HG03103 (cell line): ENCODE data around the gene IL1RAPL1.
"Not testable (repeated sequence)": the region's sequence is repeated elsewhere in the genome, so short reads cannot be mapped to it uniquely, and the experiment has no call there.

Experiments used
- ATAC-seq: cut with Tn5 transposase; IDR thresholded peaks from one replicate; pipeline ENCODE4 v1.9.1; 2021; ENCODE audit warnings: low read depth; ENCODE audit not compliant: unreplicated experiment

Gene IL1RAPL1

GRCh38 chrX:29071525-29072320 is 484.5 kb downstream of the IL1RAPL1 start:
- ATAC-seq: no peak

- ATAC-seq: no peak
These were observed 495.3 kb downstream of the IL1RAPL1 start for GRCh38 chrX:29082558-29082957.

GRCh38 chrX:29083823-29084222 is 496.6 kb downstream of the IL1RAPL1 start:
- no peak for ATAC-seq

GRCh38 chrX:29090811-29091210 is 503.6 kb downstream of the IL1RAPL1 start:
- no peak for ATAC-seq

DNA sequence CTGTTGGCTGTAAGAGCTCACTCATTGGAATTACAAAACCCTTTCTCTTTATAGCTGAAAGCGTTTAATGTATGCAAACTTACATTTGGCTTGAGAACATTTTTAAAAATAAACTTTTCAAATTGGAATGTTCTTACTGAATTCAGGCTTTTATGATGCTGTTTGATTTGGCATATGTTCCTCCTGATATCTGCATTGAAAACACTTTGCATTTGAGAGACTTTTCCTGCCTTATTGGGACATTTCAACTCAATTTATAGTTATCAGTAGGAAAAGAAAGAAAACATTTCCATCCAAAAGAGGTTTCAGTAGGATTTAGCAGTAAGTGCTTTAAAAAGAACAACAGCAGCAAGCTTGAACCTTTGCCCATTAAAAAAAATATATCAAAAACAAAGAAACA is 520.0 kb downstream of the IL1RAPL1 start:
- no peak for ATAC-seq

- no peak for ATAC-seq
These were observed 522.8 kb downstream of the IL1RAPL1 start for GRCh38 chrX:29110041-29110440.

GRCh38 chrX:29113221-29113620 is 526.0 kb downstream of the IL1RAPL1 start:
- ATAC-seq: no peak

- ATAC-seq: not testable (repeated sequence)
These were observed 535.6 kb downstream of the IL1RAPL1 start for GRCh38 chrX:29122817-29123216.

- no peak for ATAC-seq
These were observed 543.7 kb downstream of the IL1RAPL1 start for GRCh38 chrX:29130905-29131304.

- no peak for ATAC-seq
These were observed 549.7 kb downstream of the IL1RAPL1 start for GRCh38 chrX:29136904-29137303.

DNA sequence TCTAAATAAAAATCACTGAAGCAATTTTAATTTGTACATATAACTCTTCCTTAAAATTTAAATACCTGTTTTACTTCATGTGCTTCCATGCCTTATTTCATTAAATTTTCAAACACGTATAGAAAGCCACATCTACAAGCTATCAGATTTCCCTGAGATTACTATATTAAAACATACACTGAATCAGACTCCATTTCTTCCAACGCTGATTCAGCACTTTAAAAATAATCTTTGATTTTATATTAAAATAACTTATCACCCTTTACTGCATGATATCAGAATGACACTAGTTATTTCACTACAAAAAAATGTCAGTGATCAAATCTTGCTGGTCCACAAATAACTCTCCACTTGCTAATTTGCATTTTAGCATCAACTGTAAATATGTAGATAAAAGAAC is 550.8 kb downstream of the IL1RAPL1 start:
- ATAC-seq: no peak

- ATAC-seq: no peak
These were observed 556.1 kb downstream of the IL1RAPL1 start for GRCh38 chrX:29143356-29143755.

GRCh38 chrX:29143756-29144155 is 556.5 kb downstream of the IL1RAPL1 start:
- no peak for ATAC-seq

- no peak for ATAC-seq
These were observed 558.1 kb downstream of the IL1RAPL1 start for GRCh38 chrX:29145316-29145715.

DNA sequence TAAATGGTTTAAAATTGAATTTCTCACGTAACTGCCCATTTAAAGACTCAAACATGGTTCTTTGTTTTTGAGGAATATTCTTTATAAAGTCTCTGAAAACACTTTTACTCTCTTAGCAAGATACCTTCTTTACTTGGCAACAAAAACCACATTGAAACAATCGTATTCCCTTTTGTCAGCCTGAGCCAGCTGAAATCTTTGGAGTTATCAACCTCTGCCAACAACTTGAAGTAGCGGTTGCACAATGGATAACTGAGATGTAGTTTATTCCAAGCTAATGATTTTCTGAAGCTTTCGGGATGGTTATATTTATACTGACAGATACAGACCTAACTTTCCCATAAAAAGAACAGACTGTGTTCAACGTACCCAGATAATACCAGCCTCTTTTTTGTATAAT is 561.3 kb downstream of the IL1RAPL1 start:
- ATAC-seq: no peak

DNA sequence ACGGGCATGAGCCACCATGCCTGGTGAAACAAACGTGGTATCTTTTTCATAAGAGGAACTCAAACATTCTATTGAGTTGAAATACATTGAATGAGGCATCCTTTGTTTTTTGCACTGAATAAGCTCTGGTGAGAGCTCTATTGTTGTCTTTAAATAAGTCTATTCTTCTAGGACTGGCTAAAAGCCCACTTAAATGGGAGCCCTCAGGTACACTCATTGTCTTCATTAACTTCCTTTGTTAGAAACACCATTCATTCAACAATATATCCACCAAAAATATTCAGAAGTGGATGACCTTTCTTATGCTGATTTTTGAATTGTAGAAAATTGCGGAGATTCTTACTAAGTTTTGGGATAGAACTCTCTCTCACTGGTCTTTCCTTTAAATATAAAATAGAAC is 568.0 kb downstream of the IL1RAPL1 start:
- no peak for ATAC-seq

DNA sequence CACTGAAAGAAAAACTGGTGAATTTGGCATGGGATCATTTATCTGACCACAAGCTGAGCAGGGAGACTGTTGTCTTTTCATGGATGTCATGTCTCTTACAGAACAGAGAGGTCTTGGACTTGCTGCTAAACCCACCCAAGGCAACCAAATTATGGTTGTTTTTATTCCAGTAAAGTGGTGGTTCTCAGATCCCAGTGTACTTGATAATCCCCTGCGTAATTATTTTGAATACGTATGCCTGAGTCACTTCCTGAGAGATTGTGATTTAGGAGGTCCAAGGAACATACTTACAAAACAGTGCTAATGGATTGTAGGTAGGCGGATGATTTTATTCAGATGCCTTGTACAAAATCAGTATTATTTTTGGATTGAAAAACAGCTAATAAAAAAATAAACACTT is 585.6 kb downstream of the IL1RAPL1 start:
- no peak for ATAC-seq

- ATAC-seq: no peak
These were observed 600.0 kb downstream of the IL1RAPL1 start for GRCh38 chrX:29187264-29187663.

GRCh38 chrX:29196501-29196900 is 609.3 kb downstream of the IL1RAPL1 start:
- ATAC-seq: no peak

DNA sequence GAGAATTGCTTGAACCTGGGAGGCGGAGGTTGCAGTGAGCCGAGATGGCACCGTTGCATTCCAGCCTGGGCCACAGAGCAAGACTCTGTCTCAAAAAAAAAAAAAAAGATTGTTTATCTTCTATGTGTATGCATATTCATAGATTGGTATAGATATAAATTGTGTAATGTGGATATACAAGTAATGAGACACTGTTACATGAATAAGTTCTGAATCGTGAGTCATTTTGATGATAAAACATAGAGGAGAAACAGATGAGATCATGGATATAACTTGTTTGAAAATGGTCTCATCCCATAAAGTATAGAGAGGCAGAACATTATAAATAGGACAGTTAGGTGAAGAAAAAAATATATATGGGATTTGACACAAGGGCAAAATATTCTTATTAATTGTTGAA is 628.0 kb downstream of the IL1RAPL1 start:
- no peak for ATAC-seq

DNA sequence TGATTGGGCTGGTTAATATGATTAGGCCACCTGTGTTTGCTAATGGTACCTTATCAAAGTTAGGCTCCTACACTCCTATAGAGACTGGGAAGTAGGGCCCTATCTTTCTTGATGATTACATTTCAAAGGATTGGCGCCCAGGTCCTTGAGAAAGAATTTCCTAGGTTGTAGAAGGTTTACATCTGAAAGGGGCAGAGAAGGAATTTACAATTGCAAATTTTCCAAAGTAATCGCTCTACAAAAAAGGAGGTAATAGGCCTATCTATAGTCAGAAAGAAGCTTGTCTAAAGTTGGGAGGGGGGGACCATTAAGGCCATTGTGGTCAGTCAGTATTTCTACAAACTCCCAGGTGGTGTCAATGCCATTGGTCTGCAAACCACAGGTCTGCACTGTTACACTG is 638.4 kb downstream of the IL1RAPL1 start:
- no peak for ATAC-seq

- ATAC-seq: no peak
These were observed 642.6 kb downstream of the IL1RAPL1 start for GRCh38 chrX:29229802-29230201.

DNA sequence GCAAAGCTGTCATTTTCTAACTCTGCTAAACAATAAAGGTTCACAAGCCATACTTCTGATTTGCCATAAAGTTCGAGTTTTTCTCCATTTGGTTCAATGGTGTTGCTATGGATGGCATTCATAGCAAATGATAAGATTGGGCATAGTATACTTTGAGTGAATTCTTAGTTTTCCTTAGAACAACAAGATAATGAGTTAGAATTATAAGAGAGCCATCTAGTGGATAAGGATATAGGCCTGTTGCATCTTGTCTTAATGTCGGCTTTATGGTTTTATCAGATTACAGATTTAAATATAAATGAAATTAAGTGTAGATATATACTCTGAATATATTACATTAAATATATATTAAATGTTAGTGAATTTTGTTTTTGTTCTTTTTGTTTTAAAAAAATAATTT is 644.6 kb downstream of the IL1RAPL1 start:
- no peak for ATAC-seq
